Hypothalamus (tissue), 51 donors: ENCODE results near the gene DDX27.

Source experiments
- DNase-seq, 51 donors: peaks; one replicate each; lab custom pipeline; 2025; lab: John Stamatoyannopoulos, UW

The DDX27 gene

DNA sequence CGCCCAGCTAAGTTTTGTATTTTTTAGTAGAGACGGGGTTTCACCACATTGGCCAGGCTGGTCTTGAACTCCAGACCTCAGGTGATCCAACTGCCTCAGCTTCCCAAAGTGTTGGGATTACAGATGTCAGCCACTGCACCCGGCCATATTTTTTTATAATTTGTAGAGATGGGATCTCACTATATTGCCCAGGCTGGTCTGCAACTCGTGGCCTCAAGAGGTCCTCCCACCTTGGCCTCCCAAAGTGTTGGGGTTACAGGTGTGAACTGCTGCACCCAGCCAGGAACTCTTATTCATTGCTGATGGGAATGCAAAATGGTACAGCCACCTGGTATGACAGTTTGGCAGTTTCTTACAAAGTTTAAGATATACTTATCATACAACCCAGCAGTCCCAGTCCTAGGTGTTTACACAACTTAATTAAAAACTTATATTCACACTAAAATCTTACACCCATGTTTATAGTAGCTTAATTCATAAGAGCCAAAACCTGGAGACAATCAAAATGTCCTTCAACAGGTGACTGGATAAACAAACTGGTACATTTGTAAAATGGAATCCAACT, 19.4 kb upstream of the DDX27 start:
- DNase-seq = no peak

DNA sequence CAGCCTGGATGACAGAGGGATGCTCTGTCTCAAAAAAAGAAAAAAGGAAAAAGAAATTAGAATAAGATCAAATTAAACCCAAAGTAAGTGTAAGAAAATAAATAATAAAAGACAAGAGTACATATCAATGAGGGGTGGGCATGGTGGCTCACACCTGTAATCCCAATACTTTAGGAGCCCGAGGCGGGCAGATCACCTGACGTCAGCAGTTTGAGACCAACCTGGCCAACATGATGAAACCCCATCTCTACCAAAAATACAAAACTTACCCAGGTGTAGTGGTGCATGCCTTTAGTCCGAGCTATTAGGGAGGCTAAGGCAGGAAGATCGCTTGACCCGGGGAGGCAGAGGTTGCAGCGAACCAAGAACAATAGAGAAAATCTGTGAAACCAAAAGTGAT, 16.2 kb upstream of the DDX27 start:
- no peak for DNase-seq

DNA sequence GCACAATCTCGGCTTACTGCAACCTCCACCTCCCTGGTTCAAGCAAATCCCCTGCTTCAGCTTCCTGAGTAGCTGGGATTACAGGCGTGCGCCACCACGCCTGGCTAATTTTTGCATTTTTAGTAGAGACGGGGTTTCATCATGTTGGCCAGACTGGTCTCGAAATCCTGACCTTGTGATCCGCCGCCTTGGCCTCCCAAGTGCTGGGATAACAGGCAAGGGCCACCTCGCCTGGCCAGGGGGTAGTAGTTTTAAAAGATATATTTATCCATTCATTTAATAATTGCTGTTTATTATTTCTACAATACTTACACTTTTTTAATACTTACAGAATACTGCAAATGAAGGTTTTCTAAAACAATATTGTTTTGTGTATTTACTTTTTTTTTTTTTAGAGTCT, 15.5 kb upstream of the DDX27 start:
- no peak for DNase-seq

DNA sequence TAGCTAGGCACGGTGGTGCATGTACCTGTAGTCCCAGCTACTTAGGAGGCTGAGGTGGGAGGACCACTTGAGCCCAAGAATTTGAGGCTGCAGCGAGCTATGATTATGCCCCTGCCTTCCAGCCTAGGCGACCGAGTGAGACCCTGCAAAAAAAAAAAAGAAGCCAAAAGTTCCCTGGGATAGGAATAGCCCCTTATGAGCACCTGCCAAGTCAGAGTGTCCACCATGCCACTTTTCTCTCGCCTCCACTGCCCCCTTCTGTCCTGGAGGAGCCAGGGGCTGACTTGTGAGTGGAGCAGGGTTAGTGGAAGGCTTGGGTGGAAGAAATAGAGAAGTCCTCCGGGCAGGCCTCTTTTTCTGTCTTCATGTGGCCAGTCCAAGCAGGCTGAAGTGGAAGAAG, 12.1 kb upstream of the DDX27 start:
- no peak for DNase-seq

DNA sequence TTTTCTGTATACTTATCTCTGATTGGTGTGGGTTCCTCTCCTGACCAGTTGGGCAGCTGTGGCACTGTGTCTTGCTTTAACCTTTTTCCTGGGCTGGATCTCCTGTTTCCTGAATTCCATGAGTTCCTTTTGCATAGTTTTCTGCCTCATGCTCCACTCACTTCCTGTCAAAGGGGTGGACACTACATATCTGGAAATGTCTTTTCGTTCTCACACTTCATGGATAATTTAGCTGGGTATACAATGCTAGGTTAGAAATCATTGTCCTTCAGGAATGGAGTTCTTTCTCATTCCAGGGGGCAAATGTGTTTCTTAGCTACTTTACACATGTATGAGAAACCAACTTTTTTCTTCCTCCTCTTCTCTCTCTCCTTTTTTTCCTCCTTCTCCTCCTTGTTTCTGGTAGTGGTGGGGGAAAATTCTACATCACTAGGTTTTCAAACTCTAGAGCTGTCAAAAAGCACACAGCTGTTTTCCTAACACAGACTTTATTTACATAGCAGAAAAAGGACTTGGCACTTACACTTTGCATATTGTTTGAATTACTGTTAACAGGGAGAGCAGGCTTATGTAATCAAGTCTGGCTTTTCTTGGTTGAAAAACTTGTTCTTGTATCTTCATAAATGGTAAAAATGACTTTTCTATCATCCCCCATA, 9.0 kb upstream of the DDX27 start:
- no peak for DNase-seq

DNA sequence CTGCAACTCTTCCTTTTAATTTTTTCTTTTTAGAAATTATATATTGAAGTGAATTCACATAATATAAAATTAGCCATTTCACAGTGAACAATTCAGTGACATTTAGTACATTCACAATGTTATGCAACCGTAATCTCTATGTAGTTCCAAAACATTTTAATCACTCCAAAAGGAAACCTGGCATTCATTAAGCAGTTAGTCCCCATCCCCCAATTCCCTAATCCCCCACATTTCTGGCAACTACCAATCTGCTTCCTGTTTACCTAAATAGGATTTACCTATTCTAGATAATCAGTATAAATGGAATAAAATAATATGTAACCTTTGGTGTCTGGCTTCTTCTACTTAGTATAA, 8.5 kb upstream of the DDX27 start:
- no peak for DNase-seq

DNA sequence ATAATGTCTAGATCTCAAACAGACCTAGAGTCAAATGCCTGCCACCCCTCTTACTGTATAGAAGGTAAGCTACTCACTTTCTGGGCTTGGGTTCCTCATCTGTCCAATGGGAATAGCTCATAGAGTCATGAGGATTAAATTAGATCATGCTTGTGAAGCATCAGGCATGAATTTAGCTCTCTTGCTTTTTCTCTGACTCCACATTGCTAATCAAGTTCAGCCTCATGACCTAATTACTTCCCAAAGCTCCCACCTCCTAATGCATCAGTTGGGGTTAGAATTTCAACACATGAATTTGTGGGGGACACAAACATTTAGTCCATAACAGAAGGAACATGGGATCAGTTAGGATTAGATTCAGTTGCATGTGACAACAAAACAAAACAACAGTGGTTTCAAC, 4.6 kb upstream of the DDX27 start:
- DNase-seq = no peak

DNA sequence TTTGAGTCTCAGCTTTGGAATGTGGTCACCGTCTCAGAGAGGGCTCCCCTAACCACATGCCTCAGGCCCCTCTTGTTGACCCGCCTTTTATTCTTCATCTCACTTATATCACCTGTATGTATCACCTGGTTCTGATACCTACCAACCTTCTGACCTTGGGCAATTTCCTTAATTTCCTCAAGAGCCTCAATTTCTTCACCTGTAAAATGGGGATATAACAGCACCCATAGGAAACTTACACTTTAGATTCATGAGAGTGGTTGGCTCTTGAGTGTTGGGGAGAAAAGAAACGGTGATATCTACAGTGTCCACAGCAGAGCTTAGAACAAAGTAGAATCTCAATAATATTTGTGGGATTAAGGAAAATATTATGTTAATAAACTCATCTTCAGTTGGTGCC, 4.0 kb upstream of the DDX27 start:
- DNase-seq = no peak

DNA sequence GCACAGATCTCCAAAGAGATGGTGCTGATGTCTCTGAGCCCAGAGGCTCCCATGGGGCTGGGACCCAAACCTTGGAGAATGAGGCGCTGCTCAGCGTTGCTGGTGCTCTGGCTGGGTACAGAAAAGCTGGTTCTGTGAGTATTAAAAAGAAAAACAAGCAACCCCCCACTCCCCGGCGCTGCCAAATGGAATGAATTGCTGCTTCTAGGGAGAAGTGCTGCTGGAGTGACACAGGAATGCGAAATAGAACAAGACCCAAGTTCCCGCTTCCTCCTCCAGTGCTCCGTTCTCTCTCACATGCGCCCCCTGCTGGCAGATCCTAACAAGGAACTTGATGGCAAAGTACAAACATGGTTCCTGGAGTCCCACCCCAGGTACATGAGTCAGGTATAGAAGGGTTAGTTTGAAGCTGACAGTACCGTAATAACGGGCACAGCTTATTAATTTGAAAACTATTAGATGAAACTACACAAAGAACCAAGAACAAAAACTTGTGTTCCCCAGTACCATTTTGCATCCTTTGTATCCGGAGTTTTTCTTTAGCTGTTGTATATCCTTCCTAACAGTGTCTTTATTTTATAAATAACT, 2.1 kb upstream of the DDX27 start:
- peak; percentile 15 to 95 (median 77) for DNase-seq

DNA sequence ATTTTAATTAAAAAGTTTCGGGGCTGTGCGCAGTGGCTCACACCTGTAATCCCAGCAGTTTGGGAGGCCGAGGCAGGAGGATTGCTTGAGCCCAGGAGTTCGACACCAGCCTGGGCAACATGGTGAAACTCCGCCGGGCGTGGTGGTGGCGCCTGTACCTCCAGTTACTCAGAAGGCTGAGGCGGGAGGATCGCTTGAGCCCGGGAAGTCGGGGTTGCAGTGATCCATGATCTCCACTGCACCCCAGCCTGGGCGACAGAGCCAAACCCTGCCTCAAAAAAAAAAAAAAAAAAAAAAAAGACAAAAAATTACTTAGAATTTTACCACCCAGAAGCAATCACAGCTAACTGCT, 501 bp upstream of the DDX27 start:
- peak in 8 of 51 donors; percentile 6 to 15 (median 9) for DNase-seq

DNA sequence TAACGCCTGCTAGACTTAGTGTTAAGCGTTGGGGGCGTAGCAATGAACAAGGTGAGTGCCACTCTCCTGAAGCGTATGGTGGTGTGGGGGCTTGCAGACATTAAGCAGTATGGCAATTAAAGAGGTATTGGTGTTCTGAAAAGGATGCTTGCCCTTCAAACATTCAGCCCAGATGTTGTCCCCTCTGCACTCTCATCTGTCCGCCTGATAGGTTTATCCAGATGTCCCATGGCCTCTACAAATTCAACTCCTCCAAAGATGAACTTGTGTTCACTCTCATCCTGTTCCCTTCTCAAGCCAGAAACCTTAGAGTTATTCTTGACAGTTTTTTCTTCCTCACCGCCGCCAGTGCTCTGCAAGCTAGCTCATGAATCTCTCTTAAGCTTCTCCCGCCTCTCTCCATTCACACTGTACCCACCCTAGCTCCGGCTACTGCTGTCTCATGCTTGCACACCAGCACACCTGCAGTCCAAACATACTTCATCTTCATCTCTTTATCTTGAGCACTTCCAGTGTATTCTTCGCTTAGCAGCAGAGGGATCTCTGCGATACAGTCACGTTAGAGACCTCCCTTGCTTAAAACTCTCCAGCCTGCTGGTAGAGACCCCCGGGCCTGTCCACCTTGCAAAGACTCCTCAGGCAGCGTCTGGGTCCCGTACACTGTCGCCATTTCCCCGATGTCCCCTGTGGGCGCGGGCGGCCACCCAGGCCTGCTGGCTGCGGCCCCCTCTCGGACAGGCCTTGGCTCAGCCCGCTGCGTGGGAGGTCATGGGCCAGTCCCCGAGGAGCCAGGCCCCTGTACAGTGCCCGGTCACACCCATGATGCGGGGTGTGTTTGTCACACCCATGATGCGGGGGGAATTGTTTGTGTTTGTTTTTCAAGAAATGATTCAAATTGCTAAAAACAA, 962 bp downstream of the DDX27 start:
- DNase-seq = peak in 1 of 51 donors; percentile 37

DNA sequence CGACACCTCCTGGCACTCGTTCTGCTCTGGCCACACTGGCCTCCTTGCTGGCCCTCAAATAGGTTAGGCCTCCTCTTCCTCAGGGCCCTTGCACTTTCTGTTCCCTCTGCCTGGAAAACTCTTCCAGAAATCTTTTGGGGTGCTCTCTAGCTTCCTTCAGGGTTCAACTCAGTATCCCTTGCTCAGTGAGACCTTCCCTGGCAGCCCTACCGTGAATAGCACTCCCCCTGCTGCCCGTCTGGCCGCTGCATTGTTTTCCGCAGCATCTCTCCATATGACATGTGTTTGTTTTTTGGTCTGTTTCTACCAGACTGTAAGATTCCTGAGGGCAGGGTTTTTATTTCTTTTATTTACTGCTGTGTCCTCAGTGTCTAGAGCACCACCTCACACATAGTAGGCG, 6.7 kb downstream of the DDX27 start:
- no peak for DNase-seq

DNA sequence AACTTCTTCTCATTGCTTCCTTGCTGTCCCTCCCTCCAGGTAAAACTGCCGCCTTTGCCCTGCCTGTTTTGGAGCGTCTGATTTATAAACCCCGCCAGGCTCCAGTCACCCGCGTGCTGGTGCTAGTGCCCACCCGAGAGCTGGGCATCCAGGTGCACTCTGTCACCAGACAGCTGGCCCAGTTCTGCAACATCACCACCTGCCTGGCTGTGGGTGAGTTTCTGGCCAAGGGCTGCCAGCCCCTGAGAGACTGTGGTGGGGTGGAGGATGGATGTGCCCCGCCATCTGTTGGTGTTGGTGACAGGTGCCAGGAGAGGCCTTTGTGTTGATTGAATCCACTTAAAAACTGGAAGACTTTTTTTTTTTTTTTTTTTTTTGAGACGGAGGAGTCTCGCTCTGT, 9.5 kb downstream of the DDX27 start:
- DNase-seq = no peak

DNA sequence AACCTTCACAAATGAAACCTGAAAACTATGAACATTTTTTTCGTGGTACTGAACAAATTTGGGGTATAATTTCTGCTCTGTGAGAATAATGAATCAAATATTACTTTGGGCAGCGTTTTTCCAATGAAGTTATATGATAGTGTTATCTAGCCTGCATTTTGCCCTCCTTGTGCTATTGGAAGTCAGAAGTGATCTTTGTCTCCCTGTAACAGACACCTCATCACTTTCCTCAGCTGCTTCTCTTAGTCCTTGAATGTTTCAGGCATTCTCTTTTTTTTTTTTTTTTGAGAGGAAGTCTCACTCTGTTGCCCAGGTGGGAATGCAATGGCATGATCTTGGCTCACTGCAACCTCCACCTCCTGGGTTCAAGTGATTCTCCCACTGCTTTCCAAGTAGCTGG, 10.2 kb downstream of the DDX27 start:
- no peak for DNase-seq

DNA sequence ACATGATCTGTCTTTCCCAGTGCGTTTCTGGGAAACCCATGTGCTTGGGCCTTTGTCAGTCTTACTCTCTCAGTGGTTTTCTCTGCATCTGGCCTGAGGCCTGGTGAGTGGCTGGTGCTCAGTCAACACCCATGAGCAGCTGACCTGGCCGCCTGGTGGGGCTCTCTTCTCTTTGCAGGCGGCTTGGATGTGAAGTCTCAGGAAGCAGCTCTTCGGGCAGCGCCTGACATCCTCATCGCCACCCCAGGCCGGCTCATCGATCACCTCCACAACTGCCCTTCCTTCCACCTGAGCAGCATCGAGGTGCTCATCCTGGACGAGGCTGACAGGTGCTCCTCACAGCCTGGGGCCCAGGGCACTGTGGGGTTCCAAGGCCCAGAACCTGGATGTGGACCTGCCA, 10.8 kb downstream of the DDX27 start:
- no peak for DNase-seq

DNA sequence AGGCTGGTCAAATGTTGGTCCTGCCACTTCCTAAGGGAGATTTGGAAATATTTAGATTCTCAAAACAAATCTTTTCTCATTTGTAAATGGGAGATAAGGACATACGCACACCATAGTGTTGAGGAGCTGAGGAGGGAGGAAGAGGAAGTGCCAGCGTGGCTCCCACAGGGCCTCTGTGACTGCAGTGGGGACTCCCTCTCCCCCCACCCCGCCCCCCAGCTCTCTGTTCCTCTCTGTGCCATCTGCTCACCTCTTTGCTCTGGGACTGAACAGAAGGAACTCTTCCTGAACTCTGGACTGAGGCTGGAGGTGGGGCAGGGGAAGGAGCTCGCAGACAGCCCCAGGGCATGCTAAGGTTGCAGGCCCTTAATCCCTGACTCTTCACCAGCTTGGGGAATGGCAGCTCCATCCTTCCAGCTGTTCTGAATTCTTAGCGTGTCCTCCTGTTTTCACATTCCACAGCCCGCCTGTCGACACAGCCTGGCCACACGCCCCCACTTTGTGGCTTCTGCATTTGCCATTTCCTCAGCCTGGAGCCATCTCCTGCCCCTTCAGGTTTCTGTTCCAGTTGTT, 11.4 kb downstream of the DDX27 start:
- DNase-seq = peak in 13 of 51 donors; percentile 4 to 23 (median 14)

DNA sequence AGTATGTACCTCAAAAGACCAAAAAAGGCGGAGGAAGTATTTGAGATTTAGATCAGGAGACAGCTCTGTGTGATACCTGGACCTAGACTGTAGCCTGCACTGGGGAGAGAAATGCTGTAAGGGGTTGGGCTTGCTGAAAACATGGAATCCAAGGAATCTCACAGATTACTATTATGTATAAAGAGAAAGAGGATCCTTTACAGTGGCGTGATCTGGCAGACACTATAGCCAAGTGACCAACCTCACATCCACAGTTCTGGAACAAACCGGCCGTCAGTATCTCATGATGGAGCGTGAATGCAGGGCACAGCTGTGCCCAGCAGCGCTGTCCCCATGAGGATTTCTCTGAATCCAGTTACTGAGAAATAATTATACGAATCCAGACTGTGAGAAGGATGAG, 12.3 kb downstream of the DDX27 start:
- no peak for DNase-seq

DNA sequence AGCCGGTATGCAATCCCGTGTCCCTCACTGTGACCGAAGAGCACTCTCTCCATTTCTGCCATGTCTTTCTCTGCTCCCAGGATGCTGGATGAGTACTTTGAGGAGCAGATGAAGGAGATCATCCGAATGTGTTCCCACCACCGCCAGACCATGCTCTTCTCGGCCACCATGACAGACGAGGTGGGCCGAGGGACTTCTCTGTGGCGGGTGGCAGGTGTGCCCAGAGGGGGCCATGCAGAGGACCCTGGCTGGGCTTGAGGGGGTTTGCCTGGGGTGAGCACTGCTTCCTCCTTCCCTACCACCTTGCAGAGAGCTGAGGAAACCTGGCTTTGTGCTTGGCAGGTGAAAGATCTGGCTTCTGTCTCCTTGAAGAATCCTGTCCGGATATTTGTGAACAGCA, 14.0 kb downstream of the DDX27 start:
- no peak for DNase-seq

DNA sequence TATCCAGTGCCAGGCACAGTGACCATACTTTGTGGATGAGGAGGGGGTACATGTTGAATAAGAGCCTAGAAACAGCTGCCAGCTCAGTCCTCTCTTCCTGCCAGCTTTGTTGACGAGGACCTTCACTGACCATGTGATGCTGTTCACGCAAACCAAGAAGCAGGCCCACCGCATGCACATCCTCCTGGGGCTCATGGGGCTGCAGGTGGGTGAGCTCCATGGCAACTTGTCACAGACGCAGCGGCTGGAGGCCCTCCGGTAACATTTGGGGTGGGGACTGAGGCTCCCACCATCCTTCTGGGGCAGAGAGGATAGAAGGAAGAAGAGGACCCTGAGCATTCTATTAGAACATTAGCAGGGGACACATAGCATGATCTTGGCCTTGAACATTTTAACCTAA, 15.6 kb downstream of the DDX27 start:
- DNase-seq = no peak

DNA sequence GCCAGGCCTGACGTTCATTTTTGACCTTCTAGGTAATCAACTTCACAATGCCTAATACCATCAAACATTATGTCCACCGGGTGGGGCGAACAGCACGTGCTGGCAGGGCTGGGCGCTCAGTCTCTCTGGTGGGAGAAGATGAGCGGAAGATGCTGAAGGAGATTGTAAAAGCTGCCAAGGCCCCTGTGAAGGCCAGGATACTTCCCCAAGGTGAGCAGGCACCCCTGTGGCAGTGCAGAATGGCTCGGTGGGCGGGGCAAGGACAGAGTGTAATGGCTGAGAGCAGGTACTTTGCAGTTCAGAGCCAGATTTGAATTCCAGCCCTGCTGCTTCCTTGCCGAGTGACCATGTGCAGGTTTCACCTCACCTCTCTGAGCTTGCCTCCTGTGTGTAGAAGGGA, 17.1 kb downstream of the DDX27 start:
- no peak for DNase-seq

DNA sequence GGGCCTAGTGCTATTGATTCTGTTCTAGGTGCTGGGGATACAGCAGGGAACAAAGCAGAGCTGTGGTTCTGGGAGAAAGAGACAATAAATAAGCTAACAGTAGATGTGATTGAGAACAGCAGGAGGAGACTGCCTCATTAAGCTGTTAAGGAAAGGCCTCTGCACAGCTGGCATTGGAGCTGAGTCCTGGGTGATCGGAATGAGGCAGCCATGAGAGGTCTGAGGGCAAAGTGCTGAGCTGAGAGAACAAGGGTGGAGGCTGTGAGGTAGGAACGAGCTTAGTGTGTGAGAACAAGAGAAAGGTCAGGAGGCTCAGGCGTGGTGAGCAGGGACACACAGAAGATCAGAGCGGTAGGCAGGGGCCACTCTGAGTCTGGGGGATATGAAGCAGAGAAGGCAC, 18.3 kb downstream of the DDX27 start:
- DNase-seq = no peak
